NCI-H146 (cell line): ENCODE measurements around the gene ADGRF5.

Source experiments
- DNase-seq: peaks from one replicate; lab custom pipeline; 2025; lab: John Stamatoyannopoulos, UW

Gene ADGRF5, protein sequence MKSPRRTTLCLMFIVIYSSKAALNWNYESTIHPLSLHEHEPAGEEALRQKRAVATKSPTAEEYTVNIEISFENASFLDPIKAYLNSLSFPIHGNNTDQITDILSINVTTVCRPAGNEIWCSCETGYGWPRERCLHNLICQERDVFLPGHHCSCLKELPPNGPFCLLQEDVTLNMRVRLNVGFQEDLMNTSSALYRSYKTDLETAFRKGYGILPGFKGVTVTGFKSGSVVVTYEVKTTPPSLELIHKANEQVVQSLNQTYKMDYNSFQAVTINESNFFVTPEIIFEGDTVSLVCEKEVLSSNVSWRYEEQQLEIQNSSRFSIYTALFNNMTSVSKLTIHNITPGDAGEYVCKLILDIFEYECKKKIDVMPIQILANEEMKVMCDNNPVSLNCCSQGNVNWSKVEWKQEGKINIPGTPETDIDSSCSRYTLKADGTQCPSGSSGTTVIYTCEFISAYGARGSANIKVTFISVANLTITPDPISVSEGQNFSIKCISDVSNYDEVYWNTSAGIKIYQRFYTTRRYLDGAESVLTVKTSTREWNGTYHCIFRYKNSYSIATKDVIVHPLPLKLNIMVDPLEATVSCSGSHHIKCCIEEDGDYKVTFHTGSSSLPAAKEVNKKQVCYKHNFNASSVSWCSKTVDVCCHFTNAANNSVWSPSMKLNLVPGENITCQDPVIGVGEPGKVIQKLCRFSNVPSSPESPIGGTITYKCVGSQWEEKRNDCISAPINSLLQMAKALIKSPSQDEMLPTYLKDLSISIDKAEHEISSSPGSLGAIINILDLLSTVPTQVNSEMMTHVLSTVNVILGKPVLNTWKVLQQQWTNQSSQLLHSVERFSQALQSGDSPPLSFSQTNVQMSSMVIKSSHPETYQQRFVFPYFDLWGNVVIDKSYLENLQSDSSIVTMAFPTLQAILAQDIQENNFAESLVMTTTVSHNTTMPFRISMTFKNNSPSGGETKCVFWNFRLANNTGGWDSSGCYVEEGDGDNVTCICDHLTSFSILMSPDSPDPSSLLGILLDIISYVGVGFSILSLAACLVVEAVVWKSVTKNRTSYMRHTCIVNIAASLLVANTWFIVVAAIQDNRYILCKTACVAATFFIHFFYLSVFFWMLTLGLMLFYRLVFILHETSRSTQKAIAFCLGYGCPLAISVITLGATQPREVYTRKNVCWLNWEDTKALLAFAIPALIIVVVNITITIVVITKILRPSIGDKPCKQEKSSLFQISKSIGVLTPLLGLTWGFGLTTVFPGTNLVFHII (N-terminal part only)

DNA sequence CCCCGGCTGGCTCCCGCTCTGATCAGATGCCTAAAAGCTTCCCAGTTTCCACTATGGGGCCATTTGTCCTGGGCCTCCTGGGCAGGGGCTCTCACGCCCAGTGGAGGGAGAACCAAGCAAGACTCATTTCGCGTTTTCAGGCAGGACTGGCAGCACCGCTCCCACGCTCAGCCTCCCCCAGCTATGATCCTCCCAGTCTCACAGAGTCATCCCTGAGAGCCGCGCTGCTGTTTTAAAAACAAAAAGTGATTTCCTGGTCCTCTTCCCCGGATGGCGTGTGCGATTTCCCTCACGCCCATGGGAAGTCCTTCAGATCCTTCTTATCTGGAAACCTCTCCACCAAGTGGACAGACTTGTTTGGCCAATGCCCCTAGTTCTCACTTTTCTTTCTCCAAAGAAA lies at the start of gene ADGRF5:
Gene ADGRF5 (minus strand): TSS at position 208 of the 400 bp plus-strand sequence. CDS start 15,176 bp downstream, outside the sequence.
- DNase-seq: no peak

DNA sequence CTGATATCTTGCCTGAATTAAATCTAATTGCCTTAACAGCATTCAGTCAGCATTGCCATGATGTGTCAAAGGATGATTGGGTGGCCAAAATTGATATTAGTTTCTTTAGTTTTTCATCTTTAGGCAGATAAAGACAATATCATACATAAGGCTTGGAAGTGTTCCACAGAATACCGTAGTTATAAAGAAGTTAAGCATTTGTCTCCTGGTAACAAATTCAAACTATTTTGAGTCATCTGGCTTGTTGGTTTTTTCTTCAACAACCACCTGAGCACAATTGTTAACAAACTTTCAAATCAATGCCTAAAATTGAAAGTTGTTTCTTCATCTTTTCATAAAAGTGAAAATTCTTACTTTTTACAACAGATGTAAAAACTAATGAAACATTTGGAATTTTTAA lies 47.5 kb upstream of the ADGRF5 start:
- no peak for DNase-seq

DNA sequence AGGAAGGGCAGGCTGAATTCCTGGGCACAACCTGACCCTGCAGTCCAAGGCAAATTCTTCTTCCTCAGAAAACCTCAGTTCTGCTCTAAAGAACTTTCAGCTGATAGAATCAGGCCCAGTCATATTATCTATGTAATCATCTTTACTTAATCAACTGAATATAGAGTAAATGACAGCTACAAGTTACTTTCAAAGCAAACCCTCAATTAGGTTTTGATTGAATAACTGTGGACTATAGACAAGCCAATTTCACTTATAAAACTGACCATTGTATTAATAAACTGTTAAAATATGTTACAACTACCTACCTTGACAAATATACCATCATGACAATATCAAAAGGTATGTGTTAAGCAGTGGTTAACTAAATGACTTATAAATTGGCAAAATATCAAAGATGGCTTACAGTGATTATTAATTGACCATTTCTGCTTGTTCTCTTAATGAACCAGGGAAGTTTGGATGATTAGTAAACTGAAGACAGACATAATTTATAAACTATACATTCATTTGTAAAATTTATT lies 46.1 kb upstream of the ADGRF5 start:
- no peak for DNase-seq

GRCh38 chr6:46964716-46965519 lies 43.2 kb upstream of the ADGRF5 start:
- no peak for DNase-seq

DNA sequence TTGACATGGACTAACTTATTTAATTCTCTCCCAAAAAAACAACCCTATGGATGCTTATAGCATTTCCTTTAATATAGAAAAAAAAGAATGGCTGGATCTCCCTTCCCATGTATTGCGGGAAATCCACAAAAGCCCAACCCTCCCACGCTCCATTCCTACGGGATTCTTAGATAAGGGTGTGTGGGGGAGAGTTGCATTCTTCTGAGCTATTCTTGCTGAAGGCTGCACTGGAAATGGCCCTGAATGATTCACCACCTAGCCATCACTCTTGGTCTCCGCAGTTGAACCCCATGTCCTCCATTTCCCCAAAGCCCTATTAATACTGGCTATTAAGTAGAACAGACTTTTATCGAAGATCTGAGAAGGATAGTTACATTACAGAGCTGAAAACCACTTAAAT lies 41.9 kb upstream of the ADGRF5 start:
- no peak for DNase-seq

DNA sequence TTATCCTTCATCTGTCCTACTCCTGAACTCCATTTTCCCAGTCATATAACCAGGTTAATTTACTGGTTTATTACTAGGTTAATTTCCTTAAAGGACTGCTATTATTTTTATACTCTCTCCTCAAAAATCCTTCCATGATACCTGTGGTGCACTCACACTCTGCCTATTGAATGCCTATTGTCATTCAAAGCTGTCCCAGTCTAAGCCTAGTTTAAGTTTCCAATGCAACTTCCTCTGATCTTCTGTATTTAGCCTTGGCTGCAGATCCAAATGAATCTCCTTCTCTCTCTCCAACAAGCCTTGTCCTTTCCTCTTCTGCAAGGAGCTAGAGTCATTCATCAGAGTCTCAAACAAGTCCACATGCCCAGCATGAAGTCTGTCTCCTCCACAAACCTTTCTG lies 41.3 kb upstream of the ADGRF5 start:
- DNase-seq: no peak

DNA sequence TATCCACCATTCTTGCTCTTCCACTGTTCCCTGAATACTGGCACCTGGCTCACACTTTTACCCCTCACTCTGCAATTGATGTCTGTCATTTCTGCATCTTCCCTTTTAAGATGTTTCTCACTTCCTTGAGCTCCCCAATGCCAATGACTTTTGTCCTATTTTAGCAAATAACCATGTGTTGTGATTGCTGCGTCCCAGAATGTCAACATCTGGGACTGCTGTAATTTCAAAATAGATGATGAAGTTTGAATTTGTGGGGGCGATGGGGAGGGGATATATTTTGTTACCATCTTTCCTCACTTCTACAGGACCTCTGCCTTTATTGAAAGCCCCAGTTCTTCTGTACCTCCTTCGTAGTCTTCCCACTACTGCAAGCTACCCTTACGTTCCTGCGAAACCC lies 40.0 kb upstream of the ADGRF5 start:
- DNase-seq: no peak

DNA sequence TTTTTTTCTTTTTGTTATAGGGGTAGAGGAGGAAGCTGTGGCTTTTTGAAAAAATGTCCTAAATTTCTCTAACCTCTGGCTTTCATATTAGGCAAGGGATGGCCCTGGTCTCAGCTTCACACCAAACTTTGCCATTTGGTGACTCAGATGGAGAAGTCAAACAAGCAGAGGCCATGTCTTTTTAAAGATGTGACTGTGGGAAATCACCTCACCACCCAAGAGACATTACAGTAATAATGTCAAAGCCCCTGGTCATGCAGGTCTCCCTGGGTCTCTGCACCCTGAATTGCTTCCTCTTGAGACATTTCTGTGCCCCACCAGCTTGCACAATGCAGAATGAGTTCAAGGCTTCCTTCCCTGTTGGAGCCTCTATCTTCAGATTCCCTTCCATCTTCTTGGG lies 39.5 kb upstream of the ADGRF5 start:
- DNase-seq: no peak

DNA sequence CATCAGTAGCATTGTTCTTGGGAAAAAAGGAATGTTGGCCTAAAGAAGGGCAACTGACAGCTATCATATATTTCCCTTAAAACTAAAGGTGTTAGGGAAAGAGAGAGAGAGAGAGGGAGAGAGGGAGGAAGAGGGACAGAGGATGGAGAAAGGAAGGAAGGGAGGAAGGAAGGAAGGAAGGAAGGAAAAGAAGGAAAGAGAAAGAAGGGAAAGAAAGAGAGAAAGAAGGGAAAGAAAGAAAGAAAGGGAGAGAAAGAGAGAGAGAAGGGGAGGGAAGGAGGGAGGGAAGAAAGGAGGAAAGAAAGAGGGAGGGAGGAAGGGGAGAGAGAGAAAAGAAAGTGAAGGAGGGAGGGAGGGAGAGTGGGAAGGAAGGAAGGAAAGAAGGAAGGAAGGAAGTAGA lies 37.7 kb upstream of the ADGRF5 start:
- DNase-seq: no peak

DNA sequence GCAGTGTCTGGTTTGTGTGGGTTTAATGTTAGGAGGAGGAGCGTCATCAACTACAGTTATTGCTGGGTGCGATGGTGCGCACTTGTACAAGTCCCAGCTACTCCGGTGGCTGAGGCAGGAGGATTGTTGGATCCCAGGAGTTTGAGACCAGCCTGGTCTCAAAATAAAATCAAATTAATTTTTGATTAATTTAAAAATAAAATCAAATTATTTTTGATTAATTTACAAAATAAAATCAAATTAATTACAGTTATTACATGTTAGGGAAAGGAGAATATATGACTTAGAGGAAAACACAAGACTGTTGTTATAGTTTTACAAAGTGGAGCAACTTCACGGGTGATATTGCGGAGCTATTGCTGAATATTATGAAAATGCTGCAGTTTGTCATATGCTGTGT lies 34.7 kb upstream of the ADGRF5 start:
- no peak for DNase-seq

DNA sequence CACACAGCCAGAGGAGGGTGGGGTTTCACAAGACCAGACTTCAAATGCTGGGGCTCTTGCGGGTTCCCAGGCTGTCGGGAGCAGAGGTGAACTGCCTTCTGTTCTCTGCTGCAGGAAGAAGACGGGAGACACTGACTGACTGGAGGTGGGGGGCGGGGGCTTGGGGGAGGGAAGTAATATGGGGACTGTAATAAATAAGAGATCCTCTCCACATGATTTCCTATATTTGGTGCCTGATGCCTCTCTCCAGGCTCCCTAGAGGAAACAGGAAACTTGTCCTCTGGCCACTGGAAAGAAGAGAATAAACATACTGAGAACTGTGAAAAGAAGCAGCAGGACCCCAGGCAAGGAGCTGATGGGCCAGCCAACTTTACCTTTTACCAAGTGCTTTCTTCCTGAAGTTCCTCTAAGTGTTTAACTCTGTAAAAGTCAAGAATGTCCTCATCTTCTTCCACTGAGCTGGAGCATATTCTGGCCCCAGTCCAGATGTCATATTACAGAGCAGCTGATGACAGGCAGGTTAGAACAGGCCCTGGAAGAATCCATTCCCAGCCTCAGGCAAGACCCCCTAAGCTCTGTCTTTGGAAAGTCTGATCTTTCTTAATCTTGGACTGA lies 33.2 kb upstream of the ADGRF5 start:
- DNase-seq: peak; percentile 8

- DNase-seq: no peak
Observed at GRCh38 chr6:46953921-46954320, 32.2 kb upstream of the ADGRF5 start.

GRCh38 chr6:46949632-46950280 lies 28.0 kb upstream of the ADGRF5 start:
- no peak for DNase-seq

- no peak for DNase-seq
Observed at GRCh38 chr6:46948699-46949098, 27.0 kb upstream of the ADGRF5 start.

DNA sequence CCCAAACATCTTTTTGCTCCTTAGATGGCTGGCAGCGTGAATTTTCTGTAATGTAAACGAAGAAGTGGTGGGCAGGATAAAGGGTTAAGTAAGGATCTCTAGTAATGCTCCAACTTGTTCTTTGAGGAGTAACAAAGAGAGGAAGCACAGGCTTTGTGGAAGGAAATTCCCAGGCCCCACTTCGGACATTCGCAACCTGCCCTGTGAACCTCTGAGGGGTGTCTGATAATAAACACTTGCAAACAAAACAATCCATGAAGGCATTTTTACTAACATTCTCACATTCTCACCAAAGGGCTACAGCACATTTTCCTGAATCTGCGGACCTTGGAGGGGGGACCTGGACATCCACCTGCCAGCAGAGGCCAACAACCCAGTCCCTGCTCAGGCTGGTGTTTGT lies 25.8 kb upstream of the ADGRF5 start:
- DNase-seq: no peak

GRCh38 chr6:46940433-46941226 lies 18.9 kb upstream of the ADGRF5 start:
- DNase-seq: no peak

DNA sequence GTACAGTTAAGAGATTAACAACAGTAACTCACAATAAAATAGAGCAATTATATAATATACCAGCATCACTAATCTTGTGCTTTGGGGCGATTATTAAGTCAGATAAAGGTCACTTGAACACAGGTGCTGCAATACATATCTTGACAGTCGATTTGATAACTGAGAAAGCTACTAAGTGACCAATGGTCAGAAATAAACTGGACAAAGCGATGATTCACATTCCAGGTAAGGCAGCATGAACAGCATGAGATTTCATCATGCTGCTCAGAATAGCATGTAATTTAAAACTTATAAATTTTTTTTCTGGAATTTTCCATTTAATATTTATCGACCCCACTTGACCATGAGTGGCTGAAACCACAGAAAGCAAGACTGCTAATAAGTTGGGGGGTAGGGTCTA lies 15.9 kb upstream of the ADGRF5 start:
- no peak for DNase-seq

GRCh38 chr6:46935687-46936086 lies 13.9 kb upstream of the ADGRF5 start:
- DNase-seq: no peak

- DNase-seq: no peak
Observed at GRCh38 chr6:46933751-46934150, 12.0 kb upstream of the ADGRF5 start.
